Osteoblast (primary cell): Measurements from ENCODE around the gene NTM. TPM values are rescaled to one million over a fixed set of nuclear protein-coding genes. Genes with fewer than 3 reads are reported as not detected.

Experiments used
- DNase-seq: peaks from one replicate; pipeline ENCODE4 v3.0.0; 2011; ENCODE audit warnings: low spot score, mixed read lengths; ENCODE audit not compliant: insufficient read length; ENCODE audit errors: missing footprints
- H2AFZ ChIP-seq: 2 replicates; pipeline ENCODE4 v1.6.0; 2011; ENCODE audit warnings: mild to moderate bottlenecking, low read length
- H3K27ac ChIP-seq: 2 replicates; pipeline ENCODE4 v1.5.1; 2011; ENCODE audit warnings: mild to moderate bottlenecking, low read depth, low read length, moderate library complexity
- H3K27me3 ChIP-seq: 2 replicates; pipeline ENCODE4 v1.6.0; 2012; ENCODE audit warnings: mild to moderate bottlenecking, control low read depth, inconsistent platforms, low read length, moderate library complexity; ENCODE audit not compliant: insufficient read depth
- H3K36me3 ChIP-seq: 2 replicates; pipeline ENCODE4 v1.5.1; 2011; ENCODE audit warnings: mild to moderate bottlenecking, low read length, control low read depth, moderate library complexity; ENCODE audit not compliant: insufficient read depth
- H3K4me1 ChIP-seq: 2 replicates; pipeline ENCODE4 v1.5.1; 2011; ENCODE audit warnings: mild to moderate bottlenecking, low read length, control low read depth, moderate library complexity; ENCODE audit not compliant: insufficient read depth
- H3K4me2 ChIP-seq: 2 replicates; pipeline ENCODE4 v1.6.0; 2011; ENCODE audit warnings: mild to moderate bottlenecking, low read length; ENCODE audit not compliant: insufficient read depth
- H3K4me3 ChIP-seq: fragments of 200-600 bp; sonication (generic); 3 replicates; pipeline ENCODE4 v1.5.1; 2012; ENCODE audit warnings: mild to moderate bottlenecking, low read length, inconsistent platforms; ENCODE audit not compliant: insufficient read depth
- H3K79me2 ChIP-seq: 2 replicates; pipeline ENCODE4 v1.6.0; 2012; ENCODE audit warnings: mild to moderate bottlenecking, low read length, control low read depth, inconsistent platforms; ENCODE audit not compliant: insufficient read depth
- H3K9me3 ChIP-seq: 2 replicates; pipeline ENCODE4 v1.5.1; 2011; ENCODE audit warnings: low read depth, low read length, control low read depth
- H4K20me1 ChIP-seq: 2 replicates; pipeline ENCODE4 v1.6.0; 2012; ENCODE audit warnings: mild to moderate bottlenecking, low read length, control low read depth; ENCODE audit not compliant: insufficient read depth
- total RNA-seq: library from RNA; depleted of rRNA; stranded (reverse); fragments of >200 nt; gene quantifications from 2 replicates; pipeline ENCODE4 v1.2.3, GENCODE V29; 2012
- TF ChIP-seq, protein P1 (sequence below): IDR thresholded peaks from 2 replicates; pipeline ENCODE4 v1.5.1; 2011; ENCODE audit warnings: mild to moderate bottlenecking, low read depth, low read length, moderate library complexity; ENCODE audit errors: extremely low read depth

Gene NTM
- total RNA-seq, 1 donor: 48.1 TPM

DNA sequence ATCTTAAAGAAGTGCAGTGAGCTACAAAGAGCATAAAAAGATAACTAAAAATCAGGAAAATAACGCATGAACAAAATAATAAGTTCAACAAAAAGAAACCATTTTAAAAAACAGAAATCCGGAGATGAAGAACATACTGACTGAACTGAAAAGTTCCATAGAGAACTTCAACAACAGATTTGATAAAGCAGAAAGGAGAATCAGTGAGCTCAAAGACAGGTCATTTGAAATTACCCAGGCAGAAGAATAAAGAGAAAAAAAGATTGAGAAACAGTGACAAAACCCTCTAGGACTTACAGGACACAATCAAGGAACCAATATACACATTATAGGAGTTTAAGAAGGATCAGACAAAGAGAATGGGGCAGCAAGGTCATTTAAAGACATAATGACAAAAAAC is 334.3 kb downstream of the NTM start:
- Histone ChIP-seq H2AFZ (no peak overlapping the region), H3K36me3 (no peaks in the 10 kb centered on the region), H3K79me2 (no peaks in the 10 kb centered on the region), H3K27ac (no peak overlapping the region), H3K4me3 (no peak overlapping the region), H3K9me3 (peaks cover 7% of the 10 kb centered on the region), H4K20me1 (no peaks in the 10 kb centered on the region), H3K4me2 (no peak overlapping the region), H3K27me3 (no peaks in the 10 kb centered on the region), H3K4me1 (no peaks in the 10 kb centered on the region)
- DNase-seq: no peak
- TF ChIP-seq, protein P1, sequence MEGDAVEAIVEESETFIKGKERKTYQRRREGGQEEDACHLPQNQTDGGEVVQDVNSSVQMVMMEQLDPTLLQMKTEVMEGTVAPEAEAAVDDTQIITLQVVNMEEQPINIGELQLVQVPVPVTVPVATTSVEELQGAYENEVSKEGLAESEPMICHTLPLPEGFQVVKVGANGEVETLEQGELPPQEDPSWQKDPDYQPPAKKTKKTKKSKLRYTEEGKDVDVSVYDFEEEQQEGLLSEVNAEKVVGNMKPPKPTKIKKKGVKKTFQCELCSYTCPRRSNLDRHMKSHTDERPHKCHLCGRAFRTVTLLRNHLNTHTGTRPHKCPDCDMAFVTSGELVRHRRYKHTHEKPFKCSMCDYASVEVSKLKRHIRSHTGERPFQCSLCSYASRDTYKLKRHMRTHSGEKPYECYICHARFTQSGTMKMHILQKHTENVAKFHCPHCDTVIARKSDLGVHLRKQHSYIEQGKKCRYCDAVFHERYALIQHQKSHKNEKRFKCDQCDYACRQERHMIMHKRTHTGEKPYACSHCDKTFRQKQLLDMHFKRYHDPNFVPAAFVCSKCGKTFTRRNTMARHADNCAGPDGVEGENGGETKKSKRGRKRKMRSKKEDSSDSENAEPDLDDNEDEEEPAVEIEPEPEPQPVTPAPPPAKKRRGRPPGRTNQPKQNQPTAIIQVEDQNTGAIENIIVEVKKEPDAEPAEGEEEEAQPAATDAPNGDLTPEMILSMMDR: no peak

DNA sequence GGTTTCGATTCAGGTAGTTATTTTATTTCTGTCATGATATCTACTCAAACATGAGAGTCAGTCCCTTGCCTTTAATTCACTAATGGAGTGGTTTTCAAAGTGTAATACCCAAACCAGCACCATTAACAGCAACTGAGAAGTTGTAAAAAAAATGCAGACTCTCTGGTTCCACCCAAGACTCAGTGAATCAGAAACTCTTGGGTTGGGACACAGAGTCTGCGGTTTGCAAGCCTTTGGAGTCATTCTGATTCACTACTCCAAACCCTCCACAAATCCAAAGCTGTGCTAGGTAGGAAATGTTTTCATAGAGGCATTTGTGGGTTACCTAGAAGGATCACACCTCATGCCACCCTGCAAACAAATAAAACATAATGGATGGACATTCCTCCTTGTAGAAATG is 340.1 kb downstream of the NTM start:
- Histone ChIP-seq H2AFZ (no peak overlapping the region), H3K36me3 (no peaks in the 10 kb centered on the region), H3K9me3 (no peaks in the 10 kb centered on the region), H4K20me1 (no peaks in the 10 kb centered on the region), H3K27ac (no peak overlapping the region), H3K4me3 (no peak overlapping the region), H3K4me1 (no peaks in the 10 kb centered on the region), H3K27me3 (peaks cover 5% of the 10 kb centered on the region), H3K4me2 (no peak overlapping the region), H3K79me2 (no peaks in the 10 kb centered on the region)
- peak; percentile 65 for DNase-seq
- TF ChIP-seq, protein P1: no peak

DNA sequence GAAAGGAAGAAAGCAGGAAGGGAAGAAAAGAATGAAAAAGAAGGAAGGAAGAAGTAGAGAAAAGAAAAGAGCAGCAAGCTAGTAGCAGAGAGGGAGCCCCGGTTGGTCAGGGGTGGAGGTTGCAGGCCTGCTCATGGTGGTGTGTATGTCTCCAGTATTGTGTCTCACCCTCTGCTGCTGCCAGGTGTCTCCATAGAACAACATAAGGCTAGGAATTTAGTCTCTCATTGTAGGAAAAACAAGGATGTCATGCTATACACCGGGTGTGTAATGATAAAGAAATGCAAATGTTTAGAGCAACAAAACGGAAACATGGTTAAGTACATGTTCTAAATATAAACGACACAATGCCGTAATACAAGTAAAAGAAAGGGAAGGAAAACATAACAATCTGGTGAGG is 342.5 kb downstream of the NTM start:
- TF ChIP-seq, protein P1: no peak
- Histone ChIP-seq H3K4me3 (no peak overlapping the region), H4K20me1 (no peaks in the 10 kb centered on the region), H3K79me2 (no peaks in the 10 kb centered on the region), H3K9me3 (no peaks in the 10 kb centered on the region), H3K27me3 (peaks cover 5% of the 10 kb centered on the region), H3K4me1 (no peaks in the 10 kb centered on the region), H2AFZ (no peak overlapping the region), H3K4me2 (no peak overlapping the region), H3K27ac (no peak overlapping the region), H3K36me3 (no peaks in the 10 kb centered on the region)
- DNase-seq: no peak

DNA sequence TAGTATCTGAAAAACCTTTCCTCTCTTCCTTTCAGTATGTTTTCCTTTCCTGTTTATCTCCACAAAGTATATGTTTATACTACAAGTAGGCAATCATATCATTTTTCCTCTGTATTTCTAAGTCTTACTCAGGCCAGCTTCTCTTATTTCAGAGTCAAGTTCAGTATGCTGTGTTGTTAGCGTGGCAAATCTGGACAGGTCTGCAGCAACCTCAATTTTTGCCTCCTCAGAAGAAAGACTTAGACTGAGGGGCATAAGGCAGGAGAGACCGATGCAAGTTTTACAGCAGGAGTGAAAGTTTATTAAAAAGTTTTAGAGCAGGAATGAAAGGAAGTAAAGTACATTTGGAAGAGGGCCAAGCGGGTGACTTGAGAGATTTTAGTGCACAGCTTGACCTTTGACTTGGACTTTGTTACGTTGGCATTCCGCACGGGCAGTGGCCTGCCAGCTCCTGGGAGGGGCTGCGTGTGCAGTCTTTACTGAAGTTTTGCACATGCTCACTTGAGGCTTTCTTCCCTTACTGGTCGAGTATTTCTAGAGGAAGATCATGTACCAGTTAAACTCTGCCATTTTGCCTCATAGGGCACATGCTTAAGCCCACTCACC is 343.2 kb downstream of the NTM start:
- no peaks in the 10 kb centered on the region for H3K4me1 ChIP-seq
- H3K9me3 ChIP-seq: no peaks in the 10 kb centered on the region
- no peak overlapping the region for H2AFZ ChIP-seq
- DNase-seq: no peak
- H3K4me2 ChIP-seq: no peak overlapping the region
- no peaks in the 10 kb centered on the region for H4K20me1 ChIP-seq
- no peak overlapping the region for H3K27ac ChIP-seq
- H3K4me3 ChIP-seq: no peak overlapping the region
- TF ChIP-seq, protein P1: no peak
- peaks cover 11% of the 10 kb centered on the region for H3K27me3 ChIP-seq
- no peaks in the 10 kb centered on the region for H3K36me3 ChIP-seq
- H3K79me2 ChIP-seq: no peaks in the 10 kb centered on the region
